ENCODE measurements around the gene CCR7.

Gene CCR7

GRCh38 chr17:40515491-40516041 is 49.7 kb downstream of the CCR7 start:
- no peak overlapping the region for H3K9ac ChIP-seq
- no peak for TF ChIP-seq CTCF (IDR thresholded peaks at IDR 0.05)
- H3K36me3 ChIP-seq (ENCODE audit: control insufficient read depth, insufficient read depth, low read length): no peaks in the 10 kb centered on the region
- no peak overlapping the region for H2AFZ ChIP-seq
- H3K9me3 ChIP-seq (ENCODE audit: control insufficient read depth, low read length): no peaks in the 10 kb centered on the region
- H3K79me2 ChIP-seq: no peaks in the 10 kb centered on the region
- no peaks in the 10 kb centered on the region for H3K27me3 ChIP-seq (ENCODE audit: control insufficient read depth, insufficient read depth, low read length)
- H3K4me2 ChIP-seq (ENCODE audit: low read length): no peak overlapping the region
- H3K27ac ChIP-seq: no peak overlapping the region
- H3K4me3 ChIP-seq (ENCODE audit: low read depth, low read length): no peak overlapping the region
- no peaks in the 10 kb centered on the region for H3K4me1 ChIP-seq

- Histone ChIP-seq H3K36me3 (ENCODE audit: control insufficient read depth, insufficient read depth, low read length) (no peaks in the 10 kb centered on the region), H3K27ac (no peak overlapping the region), H3K79me2 (no peaks in the 10 kb centered on the region), H3K4me1 (no peaks in the 10 kb centered on the region), H3K4me3 (ENCODE audit: low read depth, low read length) (no peak overlapping the region), H2AFZ (no peak overlapping the region), H3K27me3 (ENCODE audit: control insufficient read depth, insufficient read depth, low read length) (no peaks in the 10 kb centered on the region), H3K9me3 (ENCODE audit: control insufficient read depth, low read length) (no peaks in the 10 kb centered on the region), H3K9ac (no peak overlapping the region), H3K4me2 (ENCODE audit: low read length) (no peak overlapping the region)
- no peak for TF ChIP-seq CTCF (IDR thresholded peaks at IDR 0.05)
These were observed 50.3 kb downstream of the CCR7 start for GRCh38 chr17:40515011-40515410.

GRCh38 chr17:40514013-40514875 is 51.0 kb downstream of the CCR7 start:
- Histone ChIP-seq H3K79me2 (no peaks in the 10 kb centered on the region), H3K4me2 (ENCODE audit: low read length) (no peak overlapping the region), H3K9me3 (ENCODE audit: control insufficient read depth, low read length) (no peaks in the 10 kb centered on the region), H3K36me3 (ENCODE audit: control insufficient read depth, insufficient read depth, low read length) (no peaks in the 10 kb centered on the region), H3K9ac (no peak overlapping the region), H3K4me1 (no peaks in the 10 kb centered on the region), H3K27me3 (ENCODE audit: control insufficient read depth, insufficient read depth, low read length) (no peaks in the 10 kb centered on the region), H3K27ac (no peak overlapping the region), H3K4me3 (ENCODE audit: low read depth, low read length) (no peak overlapping the region), H2AFZ (no peak overlapping the region)
- no peak for TF ChIP-seq CTCF (IDR thresholded peaks at IDR 0.05)

GRCh38 chr17:40511667-40512220 is 53.5 kb downstream of the CCR7 start:
- Histone ChIP-seq H3K9me3 (ENCODE audit: control insufficient read depth, low read length) (no peaks in the 10 kb centered on the region), H3K27ac (no peak overlapping the region), H3K4me1 (no peaks in the 10 kb centered on the region), H3K27me3 (ENCODE audit: control insufficient read depth, insufficient read depth, low read length) (no peaks in the 10 kb centered on the region), H3K36me3 (ENCODE audit: control insufficient read depth, insufficient read depth, low read length) (no peaks in the 10 kb centered on the region), H3K4me3 (ENCODE audit: low read depth, low read length) (no peak overlapping the region), H2AFZ (no peak overlapping the region), H3K79me2 (no peaks in the 10 kb centered on the region), H3K9ac (no peak overlapping the region), H3K4me2 (ENCODE audit: low read length) (no peak overlapping the region)
- TF ChIP-seq CTCF (IDR thresholded peaks at IDR 0.05): no peak

Data from parathyroid adenoma (tissue), 2 donors.